OCI-LY3 (cell line): ENCODE results near the gene SLC1A7.
"Not testable (repeated sequence)": the region's sequence is repeated elsewhere in the genome, so short reads cannot be mapped to it uniquely, and the experiment has no call there.

ENCODE experiments used
- H2AFZ ChIP-seq: fragments of 200-600, 300-600 bp; shearing (Covaris generic); 2 replicates; pipeline ENCODE4 v1.6.0; 2014; ENCODE audit warnings: antibody characterized with exemption, low read depth, low read length
- H3K27ac ChIP-seq: fragments of 200-600, 300-600 bp; sonication (generic); 2 replicates; pipeline ENCODE4 v1.5.1; 2014; ENCODE audit warnings: mild to moderate bottlenecking, low read length, moderate library complexity, mixed read lengths
- H3K27me3 ChIP-seq: fragments of 200-600, 300-600 bp; sonication (generic); 2 replicates; pipeline ENCODE4 v1.6.1; 2014; ENCODE audit warnings: low read depth, low read length, mixed read lengths
- H3K36me3 ChIP-seq: fragments of 200-600, 300-600 bp; sonication (generic); replicated peaks from 2 replicates; pipeline ENCODE3; 2014; ENCODE audit warnings: low read depth, low read length, mixed read lengths
- H3K4me1 ChIP-seq: fragments of 300-600, 200-600 bp; sonication (generic); 2 replicates; pipeline ENCODE4 v1.6.1; 2014; ENCODE audit warnings: low read length, mixed read lengths
- H3K4me2 ChIP-seq: fragments of 200-600, 300-600 bp; sonication (generic); 2 replicates; pipeline ENCODE4 v1.6.1; 2014; ENCODE audit warnings: low read length, mixed read lengths
- H3K4me3 ChIP-seq: fragments of 300-600, 200-600 bp; sonication (generic); 2 replicates; pipeline ENCODE4 v1.5.1; 2014; ENCODE audit warnings: antibody characterized with exemption, mild to moderate bottlenecking, low read length, moderate library complexity
- H3K79me2 ChIP-seq: fragments of 300-600, 200-600 bp; shearing (Covaris generic); 2 replicates; pipeline ENCODE4 v1.6.1; 2014; ENCODE audit warnings: mild to moderate bottlenecking, low read length, mixed read lengths
- H3K9ac ChIP-seq: fragments of 300-600, 200-600 bp; shearing (Covaris generic); 2 replicates; pipeline ENCODE4 v1.6.0; 2014; ENCODE audit warnings: mild to moderate bottlenecking, low read length, moderate library complexity
- H3K9me3 ChIP-seq: fragments of 200-600, 300-600 bp; shearing (Covaris generic); 2 replicates; pipeline ENCODE4 v1.6.1; 2014; ENCODE audit warnings: low read length, mixed read lengths; ENCODE audit not compliant: insufficient read depth
- H4K20me1 ChIP-seq: fragments of 200-600, 300-600 bp; sonication (generic); 2 replicates; pipeline ENCODE4 v1.6.1; 2016; ENCODE audit warnings: low read length, mixed read lengths; ENCODE audit not compliant: insufficient read depth
- EZH2phosphoT487 ChIP-seq: fragments of 200-600 bp; shearing (Covaris generic); IDR thresholded peaks from 2 replicates; pipeline ENCODE4 v1.6.1; 2018; ENCODE audit warnings: antibody characterized with exemption, mixed run types, low read depth
- TF ChIP-seq, protein P1 (sequence below): fragments of 200-600, 300-600 bp; sonication (generic); IDR thresholded peaks from 2 replicates; pipeline ENCODE4 v1.5.1; 2014; ENCODE audit warnings: antibody characterized with exemption, low read length, low read depth

Gene SLC1A7

DNA sequence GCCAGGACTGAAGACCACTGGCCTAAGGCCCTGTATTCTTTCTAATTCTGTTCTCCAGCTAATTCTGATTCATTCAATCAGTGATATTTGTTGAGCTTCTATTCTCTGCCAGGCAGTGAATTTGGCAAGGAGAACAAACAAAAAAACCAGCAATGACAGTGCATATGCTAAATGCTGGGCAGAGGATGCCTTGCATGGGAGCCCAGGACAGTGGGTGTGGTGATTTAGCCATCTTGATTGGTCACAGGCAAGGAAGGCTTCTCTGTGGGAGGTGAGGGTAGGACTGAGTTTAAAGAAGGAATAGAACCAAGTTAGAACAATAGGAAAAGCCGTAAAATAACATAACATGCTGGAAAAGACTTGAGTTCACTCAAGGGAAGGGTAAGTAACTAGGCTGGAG, 45.0 kb upstream of the SLC1A7 start:
- Histone ChIP-seq H3K4me2 (no peak overlapping the region), H3K27ac (no peak overlapping the region), H3K27me3 (peaks cover 8% of the 10 kb centered on the region), H3K4me1 (peaks cover under 1% of the 10 kb centered on the region; the same call in 1 of the 2 replicates), H4K20me1 (no peaks in the 10 kb centered on the region), H3K4me3 (no peak overlapping the region), H2AFZ (no peak overlapping the region), H3K36me3 (no peaks in the 10 kb centered on the region), H3K79me2 (no peaks in the 10 kb centered on the region), H3K9me3 (no peaks in the 10 kb centered on the region), H3K9ac (no peak overlapping the region)
- no peak for TF ChIP-seq EZH2phosphoT487

DNA sequence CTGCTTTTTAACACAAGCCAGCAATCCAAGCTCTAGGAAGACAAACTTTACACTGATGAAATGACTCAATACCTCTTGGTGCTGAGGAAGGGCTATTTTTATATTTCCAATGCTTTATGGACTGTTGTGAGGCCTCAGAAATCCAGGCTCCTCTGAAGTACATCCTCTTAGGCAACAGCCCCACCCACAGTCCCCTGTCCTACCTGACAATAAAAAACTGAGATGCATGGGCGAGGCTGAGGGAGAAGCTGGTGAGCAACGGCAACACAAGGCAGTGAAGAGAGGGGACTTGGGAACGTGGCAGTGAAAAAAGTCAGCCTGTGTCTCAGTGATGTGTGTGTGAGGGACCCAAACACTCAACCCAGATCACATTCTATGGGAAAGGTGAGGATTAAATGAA, 44.1 kb upstream of the SLC1A7 start:
- Histone ChIP-seq H3K9ac (no peak overlapping the region), H2AFZ (no peak overlapping the region), H3K27me3 (peaks cover 8% of the 10 kb centered on the region), H3K4me2 (no peak overlapping the region), H3K4me1 (peaks cover 4% of the 10 kb centered on the region), H3K4me3 (no peak overlapping the region), H3K27ac (no peak overlapping the region), H3K36me3 (no peaks in the 10 kb centered on the region), H4K20me1 (no peaks in the 10 kb centered on the region), H3K79me2 (no peaks in the 10 kb centered on the region), H3K9me3 (no peaks in the 10 kb centered on the region)
- TF ChIP-seq EZH2phosphoT487: no peak
- TF ChIP-seq, protein P1, sequence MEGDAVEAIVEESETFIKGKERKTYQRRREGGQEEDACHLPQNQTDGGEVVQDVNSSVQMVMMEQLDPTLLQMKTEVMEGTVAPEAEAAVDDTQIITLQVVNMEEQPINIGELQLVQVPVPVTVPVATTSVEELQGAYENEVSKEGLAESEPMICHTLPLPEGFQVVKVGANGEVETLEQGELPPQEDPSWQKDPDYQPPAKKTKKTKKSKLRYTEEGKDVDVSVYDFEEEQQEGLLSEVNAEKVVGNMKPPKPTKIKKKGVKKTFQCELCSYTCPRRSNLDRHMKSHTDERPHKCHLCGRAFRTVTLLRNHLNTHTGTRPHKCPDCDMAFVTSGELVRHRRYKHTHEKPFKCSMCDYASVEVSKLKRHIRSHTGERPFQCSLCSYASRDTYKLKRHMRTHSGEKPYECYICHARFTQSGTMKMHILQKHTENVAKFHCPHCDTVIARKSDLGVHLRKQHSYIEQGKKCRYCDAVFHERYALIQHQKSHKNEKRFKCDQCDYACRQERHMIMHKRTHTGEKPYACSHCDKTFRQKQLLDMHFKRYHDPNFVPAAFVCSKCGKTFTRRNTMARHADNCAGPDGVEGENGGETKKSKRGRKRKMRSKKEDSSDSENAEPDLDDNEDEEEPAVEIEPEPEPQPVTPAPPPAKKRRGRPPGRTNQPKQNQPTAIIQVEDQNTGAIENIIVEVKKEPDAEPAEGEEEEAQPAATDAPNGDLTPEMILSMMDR: no peak

DNA sequence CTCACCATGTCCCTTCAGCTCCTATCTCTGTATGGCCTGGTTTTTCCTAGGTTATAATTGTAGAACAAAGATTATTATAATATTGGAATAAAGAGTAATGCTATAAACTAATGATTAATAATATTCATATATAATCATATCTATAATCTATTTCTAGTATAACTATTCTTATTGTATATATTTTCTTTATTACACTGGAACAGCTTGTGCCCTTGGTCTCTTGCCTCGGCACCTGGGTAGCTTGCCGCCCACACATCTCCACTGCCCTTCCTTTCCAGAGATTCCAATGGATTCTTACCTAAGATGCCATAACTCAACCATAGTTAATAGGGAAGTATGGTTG, 43.5 kb upstream of the SLC1A7 start:
- H3K27ac ChIP-seq, H3K9me3 ChIP-seq, H3K9ac ChIP-seq: not testable (repeated sequence)

GRCh38 chr1:53183095-53183990, 40.9 kb upstream of the SLC1A7 start:
- no peak overlapping the region for H2AFZ ChIP-seq
- H4K20me1 ChIP-seq: no peaks in the 10 kb centered on the region
- no peak overlapping the region for H3K4me3 ChIP-seq
- H3K27me3 ChIP-seq: peaks cover 8% of the 10 kb centered on the region
- H3K4me2 ChIP-seq: no peak overlapping the region
- no peak overlapping the region for H3K27ac ChIP-seq
- no peaks in the 10 kb centered on the region for H3K79me2 ChIP-seq
- no peak overlapping the region for H3K9ac ChIP-seq
- TF ChIP-seq EZH2phosphoT487: no peak
- TF ChIP-seq, protein P1: no peak
- peaks cover 4% of the 10 kb centered on the region for H3K4me1 ChIP-seq
- H3K36me3 ChIP-seq: no peaks in the 10 kb centered on the region
- no peaks in the 10 kb centered on the region for H3K9me3 ChIP-seq

More for the DNA sequence above, 43.5 kb upstream of the SLC1A7 start:
- not testable (repeated sequence) for H3K4me1 ChIP-seq, H3K27me3 ChIP-seq, H4K20me1 ChIP-seq, H3K4me3 ChIP-seq, H3K79me2 ChIP-seq, H3K36me3 ChIP-seq, H3K4me2 ChIP-seq, H2AFZ ChIP-seq

GRCh38 chr1:53182716-53183094, 40.3 kb upstream of the SLC1A7 start:
- no peak overlapping the region for H3K4me3 ChIP-seq
- H3K27me3 ChIP-seq: peaks cover 8% of the 10 kb centered on the region
- no peak overlapping the region for H3K27ac ChIP-seq
- no peak overlapping the region for H2AFZ ChIP-seq
- H3K79me2 ChIP-seq: no peaks in the 10 kb centered on the region
- TF ChIP-seq, protein P1: no peak
- no peak for TF ChIP-seq EZH2phosphoT487
- peaks cover 4% of the 10 kb centered on the region for H3K4me1 ChIP-seq
- H3K9ac ChIP-seq: no peak overlapping the region
- no peaks in the 10 kb centered on the region for H3K9me3 ChIP-seq
- H3K4me2 ChIP-seq: no peak overlapping the region
- no peaks in the 10 kb centered on the region for H3K36me3 ChIP-seq
- no peaks in the 10 kb centered on the region for H4K20me1 ChIP-seq
